Tibial artery (tissue), 4 donors: ENCODE measurements around the gene COL16A1.

ENCODE experiments used
- DNase-seq, 2 donors: peaks; one replicate each; pipeline ENCODE4 v3.0.0-alpha.2; 2019
- H3K27ac ChIP-seq, 2 donors: fragments of 200-600 bp; sonication (generic) in 1 of 2; 1 replicate in 1 of 2; 2 replicates in 1 of 2; pipeline ENCODE4 v1.5.1; 2018 to 2019; ENCODE audit warnings: mild to moderate bottlenecking in 1 of 2
- H3K27me3 ChIP-seq, 2 donors: fragments of 200-600 bp; sonication (generic) in 1 of 2; one replicate each; pipeline versions ENCODE4 v1.5.1 to v1.6.0; 2016 to 2019
- H3K36me3 ChIP-seq, 3 donors: fragments of 200-600 bp; sonication (generic) in 2 of 3; one replicate each; pipeline ENCODE4 v1.5.1; 2016 to 2019; ENCODE audit warnings: mild to moderate bottlenecking in 2 of 3
- H3K4me1 ChIP-seq, 4 donors: fragments of 200-600 bp; sonication (generic) in 2 of 4; 1 replicate in 3 of 4; 2 replicates in 1 of 4; pipeline ENCODE4 v1.5.1; 2016 to 2019
- H3K4me3 ChIP-seq, 2 donors: fragments of 200-600 bp; sonication (generic) in 1 of 2; 1 replicate in 1 of 2; 2 replicates in 1 of 2; pipeline ENCODE4 v1.5.1; 2018 to 2019; ENCODE audit warnings: mild to moderate bottlenecking in 2 of 2
- H3K9me3 ChIP-seq, 3 donors: fragments of 200-600 bp; sonication (generic) in 1 of 3; one replicate each; pipeline ENCODE4 v1.5.1; 2016 to 2019
- intact Hi-C: fragments of 100-400 bp; cut with DNase I; formaldehyde crosslinking; loops from one replicate; pipeline ENCODE4 v1.15.0; 2023; ENCODE audit warnings: low total_unique reads
- TF ChIP-seq, protein P1 (sequence below), 2 experiments: fragments of 200-600 bp in 1 of 2; fragments of 450-650 bp in 1 of 2; IDR thresholded peaks; one replicate each; pipeline ENCODE4 v1.5.1; 2017 to 2019; ENCODE audit warnings: antibody characterized with exemption in 2 of 2, mild to moderate bottlenecking in 1 of 2, moderate library complexity in 1 of 2

COL16A1 gene

DNA sequence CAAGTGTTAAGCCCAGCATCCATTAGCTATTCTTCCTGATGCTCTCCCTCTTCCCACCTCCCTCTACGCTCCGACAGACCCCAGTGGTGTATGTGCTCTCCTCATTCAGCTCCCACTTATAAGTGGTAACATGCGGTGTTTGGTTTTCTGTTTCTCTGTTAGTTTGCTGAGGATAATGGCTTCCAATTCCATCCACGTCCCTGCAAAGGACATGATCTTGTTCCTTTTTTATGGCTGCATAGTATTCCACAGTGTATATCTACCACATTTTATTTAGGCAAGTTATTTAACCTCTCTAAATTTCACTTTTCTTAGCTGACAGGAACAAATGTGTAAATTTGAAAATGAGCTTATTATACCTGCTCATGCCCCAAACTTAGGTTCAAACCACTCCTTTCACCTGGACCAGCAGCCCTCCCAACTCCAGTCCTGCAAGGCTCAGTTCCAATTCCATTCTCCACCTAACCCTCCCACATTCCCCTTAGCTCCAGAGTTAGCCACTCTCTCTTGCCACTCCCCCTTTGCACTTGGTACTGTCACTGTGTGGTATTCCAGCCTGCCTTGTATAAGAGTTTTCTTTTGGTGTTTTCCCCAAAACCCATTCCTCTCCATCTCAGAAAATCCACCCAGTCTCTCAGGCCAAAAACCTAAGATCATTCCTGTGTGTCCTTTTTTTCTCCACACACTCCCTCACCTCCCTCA lies 57.4 kb downstream of the COL16A1 start:
- intact Hi-C loops: no loop called here
- Histone ChIP-seq H3K27ac (peak overlapping the region; percentile 95 to 99), H3K27me3 (no peaks in the 10 kb centered on the region), H3K4me3 (no peak overlapping the region), H3K9me3 (no peaks in the 10 kb centered on the region), H3K4me1 (peaks cover 0 to 77% (median 65%) of the 10 kb centered on the region in 4 donors), H3K36me3 (no peaks in the 10 kb centered on the region)
- TF ChIP-seq, protein P1, sequence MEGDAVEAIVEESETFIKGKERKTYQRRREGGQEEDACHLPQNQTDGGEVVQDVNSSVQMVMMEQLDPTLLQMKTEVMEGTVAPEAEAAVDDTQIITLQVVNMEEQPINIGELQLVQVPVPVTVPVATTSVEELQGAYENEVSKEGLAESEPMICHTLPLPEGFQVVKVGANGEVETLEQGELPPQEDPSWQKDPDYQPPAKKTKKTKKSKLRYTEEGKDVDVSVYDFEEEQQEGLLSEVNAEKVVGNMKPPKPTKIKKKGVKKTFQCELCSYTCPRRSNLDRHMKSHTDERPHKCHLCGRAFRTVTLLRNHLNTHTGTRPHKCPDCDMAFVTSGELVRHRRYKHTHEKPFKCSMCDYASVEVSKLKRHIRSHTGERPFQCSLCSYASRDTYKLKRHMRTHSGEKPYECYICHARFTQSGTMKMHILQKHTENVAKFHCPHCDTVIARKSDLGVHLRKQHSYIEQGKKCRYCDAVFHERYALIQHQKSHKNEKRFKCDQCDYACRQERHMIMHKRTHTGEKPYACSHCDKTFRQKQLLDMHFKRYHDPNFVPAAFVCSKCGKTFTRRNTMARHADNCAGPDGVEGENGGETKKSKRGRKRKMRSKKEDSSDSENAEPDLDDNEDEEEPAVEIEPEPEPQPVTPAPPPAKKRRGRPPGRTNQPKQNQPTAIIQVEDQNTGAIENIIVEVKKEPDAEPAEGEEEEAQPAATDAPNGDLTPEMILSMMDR (IDR thresholded peaks at IDR 0.05): no peak
- no peak for DNase-seq

DNA sequence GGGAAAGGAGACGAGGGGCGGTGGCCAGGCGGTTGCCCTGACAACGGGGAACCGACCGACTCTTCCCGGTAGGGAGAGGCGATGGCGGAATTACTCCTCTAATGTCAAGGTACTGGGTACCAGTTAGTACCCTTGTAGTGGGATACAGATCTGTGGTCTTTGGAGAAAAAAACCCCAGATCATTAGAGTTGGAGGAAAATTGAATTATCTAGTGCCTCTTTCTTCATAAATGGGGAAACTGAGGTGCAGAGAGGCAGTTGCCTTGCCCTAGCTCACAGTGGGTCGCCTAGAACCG lies 58.6 kb downstream of the COL16A1 start:
- Histone ChIP-seq H3K27ac (peak overlapping the region; percentile 95 to 99), H3K4me1 (peaks cover 0 to 75% (median 63%) of the 10 kb centered on the region in 4 donors), H3K4me3 (peak overlapping the region; percentile 75 to 93), H3K9me3 (no peaks in the 10 kb centered on the region), H3K27me3 (no peaks in the 10 kb centered on the region), H3K36me3 (no peaks in the 10 kb centered on the region)
- intact Hi-C loops: no loop called here
- TF ChIP-seq, protein P1 (IDR thresholded peaks at IDR 0.05): no peak
- DNase-seq: no peak

DNA sequence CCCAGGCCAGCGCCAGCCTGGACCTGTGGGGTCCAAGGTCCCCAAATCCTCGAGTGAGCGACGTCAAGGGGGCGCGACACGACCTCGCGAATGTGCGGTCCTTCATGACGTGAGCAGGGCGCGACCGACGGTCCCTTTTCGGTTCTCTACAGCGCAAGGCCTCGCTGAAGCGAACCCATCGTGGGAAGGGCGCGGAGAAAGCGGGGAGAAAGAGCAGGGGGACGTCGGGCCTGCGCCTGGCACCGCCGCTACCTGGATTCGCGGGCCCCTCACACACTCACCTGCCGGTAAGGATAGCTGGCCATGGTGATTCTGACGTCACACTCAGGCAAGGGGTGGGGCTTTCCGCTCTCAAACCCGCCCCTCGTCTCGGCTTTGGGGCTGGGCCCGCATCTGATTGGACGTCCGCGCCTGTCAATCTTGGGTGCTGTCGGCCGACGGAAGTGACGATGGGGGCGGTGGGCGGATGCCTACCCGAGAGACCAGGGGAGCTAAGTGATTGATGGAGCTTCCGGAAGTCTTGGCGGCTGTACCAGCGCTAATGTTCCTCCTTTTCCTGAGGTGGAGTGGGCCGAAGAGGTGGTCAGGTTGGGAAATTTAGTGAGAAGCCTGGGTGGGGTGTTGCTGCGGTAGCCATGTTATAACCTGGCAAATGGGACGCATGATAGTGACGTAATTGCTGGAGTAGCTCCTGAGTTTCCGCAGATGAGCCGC lies 59.1 kb downstream of the COL16A1 start, which contains the start of gene PEF1:
TSS of gene PEF1 (minus strand) at position 317 of the 714 bp plus-strand sequence. CDS start at position 305, 12 bp downstream.
- peak; percentile 98 to 99 for DNase-seq
- peak within 1 kb of the TSS; percentile 95 to 99 for H3K27ac ChIP-seq
- H3K27me3 ChIP-seq: no peaks in the 10 kb centered on the region
- H3K9me3 ChIP-seq: no peaks in the 10 kb centered on the region
- H3K4me3 ChIP-seq: peak within 1 kb of the TSS; percentile 75 to 93
- intact Hi-C loops: no loop called here
- H3K4me1 ChIP-seq: peaks cover 0 to 80% (median 63%) of the 10 kb centered on the region in 4 donors
- no peaks in the 10 kb centered on the region for H3K36me3 ChIP-seq
- TF ChIP-seq, protein P1 (IDR thresholded peaks at IDR 0.05): no peak

DNA sequence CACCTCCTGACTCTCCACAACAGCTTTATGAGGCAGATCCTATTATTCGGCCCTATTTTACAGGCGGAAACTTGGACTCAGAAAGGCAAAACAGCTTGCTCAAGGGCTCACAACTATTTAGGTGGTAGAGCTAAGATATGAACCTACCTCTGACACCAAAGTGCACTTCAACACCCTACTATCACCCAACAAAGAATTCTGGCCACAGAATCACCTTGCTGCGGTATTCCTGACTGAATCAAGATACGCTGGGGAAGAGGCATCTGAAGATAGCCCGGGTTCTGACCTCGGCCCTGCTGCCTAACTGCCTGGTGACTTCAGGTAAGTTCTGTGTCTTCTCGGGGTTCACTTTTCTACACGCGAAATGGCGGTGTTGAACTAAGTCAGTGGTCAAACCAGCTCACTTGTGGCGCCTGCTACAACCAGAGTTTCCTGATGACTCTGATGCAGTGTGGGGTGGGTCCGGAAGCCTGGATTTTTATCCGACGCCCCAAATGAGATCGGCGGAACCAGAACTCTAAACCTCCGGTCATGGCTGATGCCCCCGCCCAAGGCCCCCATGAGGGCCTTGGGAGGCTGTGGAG lies 59.7 kb downstream of the COL16A1 start:
- intact Hi-C loops: no loop called here
- Histone ChIP-seq H3K27ac (peak overlapping the region; percentile 95 to 99), H3K27me3 (no peaks in the 10 kb centered on the region), H3K4me1 (peaks cover 0 to 87% (median 67%) of the 10 kb centered on the region in 4 donors), H3K36me3 (no peaks in the 10 kb centered on the region), H3K4me3 (peak overlapping the region; percentile 75 to 93), H3K9me3 (no peaks in the 10 kb centered on the region)
- DNase-seq: no peak
- TF ChIP-seq, protein P1 (IDR thresholded peaks at IDR 0.05): no peak

DNA sequence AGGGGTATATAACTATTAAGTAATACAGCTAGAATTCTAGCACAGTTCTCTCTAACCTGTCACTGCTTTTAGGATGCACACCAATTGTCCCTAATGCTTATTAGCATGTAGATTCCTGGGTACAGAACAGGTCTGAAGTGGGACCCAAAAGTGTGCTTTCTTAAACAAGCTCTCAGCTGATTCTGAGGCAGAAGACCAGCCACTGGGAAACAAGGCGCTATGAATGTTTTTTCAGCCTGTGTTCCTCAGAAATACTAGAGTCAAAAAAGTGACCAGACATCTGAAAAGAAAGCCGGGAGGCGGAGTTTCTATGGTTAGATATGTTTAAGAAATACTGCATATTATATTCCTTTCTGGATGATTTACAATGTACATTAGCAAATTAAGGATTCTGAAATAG lies 60.9 kb downstream of the COL16A1 start:
- Histone ChIP-seq H3K36me3 (no peaks in the 10 kb centered on the region), H3K4me1 (peaks cover 0 to 88% (median 67%) of the 10 kb centered on the region in 4 donors), H3K4me3 (no peak overlapping the region), H3K9me3 (no peaks in the 10 kb centered on the region), H3K27me3 (no peaks in the 10 kb centered on the region), H3K27ac (no peak overlapping the region)
- TF ChIP-seq, protein P1 (IDR thresholded peaks at IDR 0.05): no peak
- intact Hi-C loops: no loop called here
- no peak for DNase-seq
